ENCODE results near the gene COL6A2. TPM values are rescaled to one million over a fixed set of nuclear protein-coding genes. Genes with fewer than 3 reads are reported as not detected.

The COL6A2 gene
- total RNA-seq, 6 experiments from 2014 or later = 17.3 to 81.7 (median 38.4) TPM

DNA sequence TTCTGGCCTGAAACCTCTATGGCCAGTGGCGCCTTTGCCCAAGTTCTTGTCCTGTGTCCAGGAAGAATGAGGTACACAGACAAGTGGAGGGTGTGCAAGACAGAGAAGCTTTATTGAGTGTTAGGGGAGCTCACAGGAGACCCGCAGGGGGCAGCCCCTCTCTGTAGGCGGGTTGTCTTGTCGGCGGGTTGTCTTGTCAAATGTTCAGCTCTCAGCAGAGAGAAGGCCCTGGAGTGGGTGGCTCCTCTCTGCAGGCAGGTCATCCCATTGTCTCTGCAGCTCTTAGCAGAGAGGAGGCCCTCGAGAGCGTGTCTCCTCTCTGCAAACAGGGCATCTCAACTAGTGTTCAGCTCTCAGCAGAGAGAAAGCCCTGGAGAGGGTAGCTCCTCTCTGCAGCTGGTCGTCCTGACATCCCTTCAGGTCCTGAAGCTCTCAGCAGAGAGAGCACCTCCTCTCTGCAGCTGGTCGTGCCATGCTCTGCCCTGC is 11.0 kb downstream of the COL6A2 start:
- DNase-seq = peak in 1 of 3 donors; percentile 25
- Histone ChIP-seq H3K27ac (no peak overlapping the region), H3K27me3 (no peaks in the 10 kb centered on the region), H3K9me3 (no peaks in the 10 kb centered on the region), H3K36me3 (no peaks in the 10 kb centered on the region), H3K4me1 (no peaks in the 10 kb centered on the region), H3K4me3 (no peak overlapping the region)
- TF ChIP-seq, protein P1, sequence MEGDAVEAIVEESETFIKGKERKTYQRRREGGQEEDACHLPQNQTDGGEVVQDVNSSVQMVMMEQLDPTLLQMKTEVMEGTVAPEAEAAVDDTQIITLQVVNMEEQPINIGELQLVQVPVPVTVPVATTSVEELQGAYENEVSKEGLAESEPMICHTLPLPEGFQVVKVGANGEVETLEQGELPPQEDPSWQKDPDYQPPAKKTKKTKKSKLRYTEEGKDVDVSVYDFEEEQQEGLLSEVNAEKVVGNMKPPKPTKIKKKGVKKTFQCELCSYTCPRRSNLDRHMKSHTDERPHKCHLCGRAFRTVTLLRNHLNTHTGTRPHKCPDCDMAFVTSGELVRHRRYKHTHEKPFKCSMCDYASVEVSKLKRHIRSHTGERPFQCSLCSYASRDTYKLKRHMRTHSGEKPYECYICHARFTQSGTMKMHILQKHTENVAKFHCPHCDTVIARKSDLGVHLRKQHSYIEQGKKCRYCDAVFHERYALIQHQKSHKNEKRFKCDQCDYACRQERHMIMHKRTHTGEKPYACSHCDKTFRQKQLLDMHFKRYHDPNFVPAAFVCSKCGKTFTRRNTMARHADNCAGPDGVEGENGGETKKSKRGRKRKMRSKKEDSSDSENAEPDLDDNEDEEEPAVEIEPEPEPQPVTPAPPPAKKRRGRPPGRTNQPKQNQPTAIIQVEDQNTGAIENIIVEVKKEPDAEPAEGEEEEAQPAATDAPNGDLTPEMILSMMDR (IDR thresholded peaks at IDR 0.05) = no peak
- no peak for TF ChIP-seq POLR2A (IDR thresholded peaks at IDR 0.05)
- intact Hi-C loops (cut with DNase I) = no loop called here
- WGBS (ENCODE audit: insufficient coverage, low coverage, low lambda C conversion rate, missing lambda C conversion rate) = 50% methylated on average over 3 of the region's 9 CpGs
- no peak for ATAC-seq

DNA sequence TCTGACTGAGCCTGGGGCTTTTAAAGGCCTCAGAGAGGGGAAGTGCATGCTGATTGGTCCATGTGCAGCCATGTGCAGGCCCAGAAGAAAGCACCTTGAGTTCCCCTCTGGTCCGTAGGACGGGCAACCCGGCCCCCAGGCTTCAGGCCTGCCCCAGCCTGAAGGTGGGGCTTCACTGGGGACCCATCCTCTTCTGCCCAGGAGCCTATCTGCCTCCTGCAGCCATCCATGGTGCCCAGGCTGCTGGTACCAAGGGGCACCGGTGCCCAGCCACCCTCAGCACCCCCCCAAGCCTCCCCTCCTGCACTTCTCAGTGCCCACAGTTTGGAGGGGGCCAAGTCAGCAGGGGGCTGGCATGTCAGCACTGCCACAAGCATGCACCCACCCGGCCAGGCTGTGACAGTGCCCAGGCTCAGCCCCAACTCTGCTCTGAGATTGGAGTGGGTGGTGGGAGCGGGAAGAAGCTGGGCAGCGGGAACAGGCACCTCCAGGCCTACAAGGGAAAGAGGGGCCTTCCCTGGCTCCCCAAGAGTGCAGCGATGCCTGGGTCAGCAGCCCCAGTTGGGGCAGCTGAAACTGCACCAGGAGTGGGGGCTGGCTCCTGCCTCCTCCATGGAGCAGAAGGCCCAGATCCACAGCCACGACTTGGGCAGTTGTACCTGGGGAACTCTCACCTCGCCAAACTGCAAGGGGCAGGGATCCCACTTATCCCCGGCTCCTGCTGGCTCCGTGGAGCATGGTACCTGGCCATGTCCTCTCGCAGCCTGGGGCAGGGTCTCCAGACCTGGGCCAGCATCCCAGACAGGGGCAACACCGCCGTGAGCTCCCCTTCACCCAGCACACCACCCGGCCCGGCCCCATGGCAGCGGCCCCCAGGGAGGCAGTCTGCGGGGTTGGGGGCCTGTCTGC is 11.7 kb downstream of the COL6A2 start:
- H3K4me1 ChIP-seq = no peaks in the 10 kb centered on the region
- ATAC-seq = peak in 2 of 4 donors; percentile 1 to 4
- no peaks in the 10 kb centered on the region for H3K27me3 ChIP-seq
- WGBS (ENCODE audit: insufficient coverage, low coverage, low lambda C conversion rate, missing lambda C conversion rate) = 67% methylated on average over 1 of the region's 19 CpGs
- no peak for TF ChIP-seq POLR2A (IDR thresholded peaks at IDR 0.05)
- TF ChIP-seq, protein P1 (IDR thresholded peaks at IDR 0.05) = no peak
- intact Hi-C loops (cut with DNase I) = no loop called here
- no peaks in the 10 kb centered on the region for H3K9me3 ChIP-seq
- H3K36me3 ChIP-seq = no peaks in the 10 kb centered on the region
- no peak overlapping the region for H3K27ac ChIP-seq
- DNase-seq = peak; percentile 14 to 49 (median 38)
- H3K4me3 ChIP-seq = no peak overlapping the region

DNA sequence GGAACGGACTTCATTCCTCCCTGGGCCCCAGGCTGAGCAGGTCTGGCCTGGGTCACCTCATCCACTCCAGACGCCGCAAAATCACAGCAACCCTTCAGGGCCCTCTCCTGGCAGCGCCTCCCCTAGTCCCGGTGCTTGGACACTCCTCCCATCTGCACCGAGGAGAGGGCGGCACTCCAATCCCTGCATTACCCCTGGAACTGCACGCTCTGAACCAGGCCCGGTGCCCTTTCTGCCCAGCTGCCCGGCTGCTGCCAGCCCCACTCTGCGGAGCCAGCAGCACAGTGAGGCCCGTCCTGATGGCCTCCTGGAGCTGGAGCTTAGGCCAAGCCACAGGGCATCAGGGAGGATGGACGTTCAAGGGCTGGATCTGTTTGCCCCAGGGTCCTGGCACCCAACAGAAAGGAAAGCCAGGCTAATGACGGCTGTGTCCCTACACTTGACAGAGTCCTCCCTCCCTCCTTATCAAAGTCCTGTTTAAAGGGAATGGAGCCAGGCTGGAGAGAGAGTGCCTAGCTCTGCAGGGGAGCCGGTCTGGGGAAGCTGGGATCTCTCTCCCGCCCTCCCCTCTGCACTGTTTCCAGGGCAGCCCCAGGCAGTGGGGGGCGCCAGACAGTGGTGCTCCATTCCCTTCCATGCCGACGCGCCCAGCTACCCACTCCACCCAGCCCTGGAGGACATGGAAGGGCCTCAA is 12.7 kb downstream of the COL6A2 start:
- Histone ChIP-seq H3K9me3 (no peaks in the 10 kb centered on the region), H3K36me3 (no peaks in the 10 kb centered on the region), H3K4me3 (no peak overlapping the region), H3K4me1 (no peaks in the 10 kb centered on the region), H3K27me3 (no peaks in the 10 kb centered on the region), H3K27ac (no peak overlapping the region)
- WGBS (ENCODE audit: insufficient coverage, low coverage, low lambda C conversion rate, missing lambda C conversion rate) = 36% methylated on average over 8 of the region's 20 CpGs
- TF ChIP-seq POLR2A (IDR thresholded peaks at IDR 0.05) = no peak
- TF ChIP-seq, protein P1 (IDR thresholded peaks at IDR 0.05) = no peak
- intact Hi-C loops (cut with DNase I) = no loop called here
- DNase-seq (peak; percentile 17 to 54 (median 42)), ATAC-seq (peak in 2 of 4 donors; percentile 7 to 11)

DNA sequence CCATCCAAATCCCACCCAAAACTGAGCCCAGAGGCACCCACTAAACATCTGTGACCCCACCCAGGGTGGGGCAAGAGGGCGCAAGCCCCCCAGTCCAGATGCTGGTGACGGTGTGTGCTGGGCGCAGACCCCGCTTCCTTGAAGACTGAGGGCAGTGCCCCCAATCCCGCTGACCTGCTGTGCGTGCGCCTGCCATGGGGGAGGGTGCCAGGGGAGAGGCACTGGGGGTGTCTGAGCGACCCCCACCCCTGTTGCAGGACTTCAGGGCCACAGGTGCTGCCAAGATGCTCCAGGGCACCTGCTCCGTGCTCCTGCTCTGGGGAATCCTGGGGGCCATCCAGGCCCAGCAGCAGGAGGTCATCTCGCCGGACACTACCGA is 13.3 kb downstream of the COL6A2 start:
- H3K4me1 ChIP-seq = no peaks in the 10 kb centered on the region
- no peaks in the 10 kb centered on the region for H3K9me3 ChIP-seq
- intact Hi-C loops (cut with DNase I) = no loop called here
- H3K36me3 ChIP-seq = no peaks in the 10 kb centered on the region
- peak in 1 of 4 donors; percentile 0 for ATAC-seq
- H3K27me3 ChIP-seq = no peaks in the 10 kb centered on the region
- peak in 2 of 3 donors; percentile 42 to 50 for DNase-seq
- H3K27ac ChIP-seq = no peak overlapping the region
- no CpG with 5 or more reads among the region's 12 CpGs for WGBS (ENCODE audit: insufficient coverage, low coverage, low lambda C conversion rate, missing lambda C conversion rate)
- no peak overlapping the region for H3K4me3 ChIP-seq
- TF ChIP-seq POLR2A (IDR thresholded peaks at IDR 0.05) = no peak
- TF ChIP-seq, protein P1 (IDR thresholded peaks at IDR 0.05) = no peak

Data from right lobe of liver (tissue), 6 donors.